ENCODE measurements around the gene SLC38A8. TPM values are rescaled to one million over a fixed set of nuclear protein-coding genes. Genes with fewer than 3 reads are reported as not detected.

The SLC38A8 gene
- total RNA-seq, 3 donors from 2014 or later (not counting 1 experiment from before 2014, with no cell fraction given) = not detected

DNA sequence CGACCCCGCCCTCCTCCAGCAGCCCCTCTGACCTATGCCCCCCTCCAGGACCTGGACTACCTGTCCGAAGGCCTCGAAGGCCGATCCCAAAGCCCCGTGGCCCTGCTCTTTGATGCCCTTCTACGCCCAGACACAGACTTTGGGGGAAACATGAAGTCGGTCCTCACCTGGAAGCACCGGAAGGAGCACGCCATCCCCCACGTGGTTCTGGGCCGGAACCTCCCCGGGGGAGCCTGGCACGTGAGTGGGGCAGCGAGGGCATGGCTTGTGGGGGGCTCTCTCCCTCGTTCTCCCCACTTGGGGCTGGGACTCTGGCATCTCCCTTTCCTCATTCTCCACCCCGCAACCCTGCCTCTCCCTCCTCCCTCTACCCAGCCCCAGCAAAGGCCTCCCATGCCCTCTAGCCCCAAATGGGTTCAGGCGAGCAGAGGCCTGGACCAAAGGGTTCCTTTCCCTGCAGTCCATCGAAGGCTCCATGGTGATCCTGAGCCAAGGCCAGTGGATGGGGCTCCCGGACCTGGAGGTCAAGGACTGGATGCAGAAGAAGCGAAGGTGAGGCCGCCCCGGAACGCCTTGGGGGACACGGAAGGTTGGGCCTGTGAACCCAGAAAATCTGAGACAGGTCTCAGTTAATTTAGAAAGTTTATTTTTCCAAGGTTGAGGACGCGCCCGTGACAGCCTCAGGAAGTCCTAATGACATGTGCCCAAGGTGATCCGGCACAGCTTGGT, 81.9 kb downstream of the SLC38A8 start:
- Histone ChIP-seq H3K9me3 (ENCODE audit: control insufficient read depth, insufficient read depth, low read length) (no peaks in the 10 kb centered on the region), H3K27me3 (ENCODE audit: control insufficient read depth, insufficient read depth, low read length) (no peaks in the 10 kb centered on the region), H3K36me3 (ENCODE audit: control insufficient read depth, insufficient read depth, low read length) (no peaks in the 10 kb centered on the region), H3K4me1 (ENCODE audit: control insufficient read depth, insufficient read depth, low read length) (peaks cover 2% of the 10 kb centered on the region), H3K27ac (ENCODE audit: low read length) (no peak overlapping the region), H3K4me3 (ENCODE audit: low read length) (no peak overlapping the region)
- TF ChIP-seq CTCF (IDR thresholded peaks at IDR 0.05) = no peak
- Mint-ChIP-seq H3K4me3 (no peak overlapping the region), H3K27me3 (ENCODE audit: low read depth in 2 of 2) (no peaks in the 10 kb centered on the region), H3K9me3 (no peaks in the 10 kb centered on the region), H3K27ac (no peak overlapping the region), H3K36me3 (no peaks in the 10 kb centered on the region), H3K4me1 (peaks cover 0 to 6% of the 10 kb centered on the region in 2 donors)
- 92% methylated on average over 29 of the region's 29 CpGs for WGBS (ENCODE audit: insufficient coverage)
- DNase-seq (no peak), ATAC-seq (no peak)
- intact Hi-C loops (cut with micrococcal nuclease) = no loop called here

Other genes with a start within 250 kb of the SLC38A8 start
- gene HSBP1, start 234.8 kb downstream of the SLC38A8 start, total RNA-seq = 10 to 100 TPM; 34.8 to 39.6 (median 37.8) TPM
- 10 to 100 TPM in 2 of 3 donors, 1 to 10 TPM in 1; 8.5 to 13.2 (median 11.9) TPM for gene MLYCD, start 143.7 kb downstream of the SLC38A8 start, total RNA-seq
- gene OSGIN1, start 89.6 kb downstream of the SLC38A8 start, total RNA-seq = 1 to 10 TPM; 3.9 to 4.1 (median 4.0) TPM
- gene NECAB2, start 74.6 kb downstream of the SLC38A8 start, total RNA-seq = under 1 TPM in 1 of 3 donors, not detected in 2; 0.75 TPM
- gene MBTPS1, start 74.1 kb upstream of the SLC38A8 start, total RNA-seq = 100 to 1,000 TPM in 2 of 3 donors, 10 to 100 TPM in 1; 85.2 to 124 (median 113) TPM
- 10 to 100 TPM; 11.2 to 15.3 (median 13.5) TPM for gene HSDL1, start 102.4 kb upstream of the SLC38A8 start, total RNA-seq
- 1 to 10 TPM in 1 of 3 donors, under 1 TPM in 2; 0.43 to 2.9 (median 0.95) TPM for gene DNAAF1, start 102.5 kb upstream of the SLC38A8 start, total RNA-seq
- gene TAF1C, start 144.3 kb upstream of the SLC38A8 start, total RNA-seq = 10 to 100 TPM; 89.0 to 97.7 (median 91.9) TPM
- not detected for gene ADAD2, start 148.4 kb upstream of the SLC38A8 start, total RNA-seq
- not detected for gene KCNG4, start 197.2 kb upstream of the SLC38A8 start, total RNA-seq